Measurements from ENCODE around the gene EXOC3L2. TPM values are rescaled to one million over a fixed set of nuclear protein-coding genes. Genes with fewer than 3 reads are reported as not detected.

EXOC3L2 gene
- total RNA-seq, 1 donor: not detected

DNA sequence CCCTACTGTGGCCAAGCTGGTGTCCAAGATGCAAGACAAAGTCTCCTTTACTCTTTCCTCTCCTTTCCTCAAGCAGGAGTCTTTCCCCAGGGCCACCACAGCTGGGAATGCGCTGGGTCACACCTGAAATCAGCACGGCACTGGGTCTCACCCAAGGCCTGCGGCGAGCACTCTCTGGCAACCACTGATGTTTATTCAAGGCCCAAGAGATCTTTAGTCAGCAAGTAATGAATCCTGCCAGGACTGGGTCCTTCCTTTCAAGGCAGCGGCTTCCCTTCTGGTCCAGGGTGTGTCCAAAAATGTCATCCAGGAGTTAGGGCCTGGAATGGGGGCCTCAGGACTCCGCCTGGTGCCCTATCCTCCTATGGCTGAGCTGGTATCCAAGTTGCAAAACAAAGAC lies 42.6 kb downstream of the EXOC3L2 start:
- no peaks in the 10 kb centered on the region for H4K20me1 ChIP-seq (ENCODE audit: insufficient read depth, low read length)
- no peak overlapping the region for H3K4me2 ChIP-seq (ENCODE audit: insufficient read depth, low read length)
- no peak overlapping the region for H2AFZ ChIP-seq (ENCODE audit: low read length)
- no peak for DNase-seq (ENCODE audit: insufficient read length, low spot score, missing footprints)
- no peaks in the 10 kb centered on the region for H3K79me2 ChIP-seq (ENCODE audit: insufficient read depth, low read length)
- no peaks in the 10 kb centered on the region for H3K4me1 ChIP-seq (ENCODE audit: insufficient read depth, low read length)
- no peak overlapping the region for H3K27ac ChIP-seq (ENCODE audit: low read depth, low read length)
- H3K4me3 ChIP-seq (ENCODE audit: insufficient read depth, low read length): no peak overlapping the region
- no peaks in the 10 kb centered on the region for H3K27me3 ChIP-seq (ENCODE audit: insufficient read depth, low read length)
- TF ChIP-seq, protein P1, sequence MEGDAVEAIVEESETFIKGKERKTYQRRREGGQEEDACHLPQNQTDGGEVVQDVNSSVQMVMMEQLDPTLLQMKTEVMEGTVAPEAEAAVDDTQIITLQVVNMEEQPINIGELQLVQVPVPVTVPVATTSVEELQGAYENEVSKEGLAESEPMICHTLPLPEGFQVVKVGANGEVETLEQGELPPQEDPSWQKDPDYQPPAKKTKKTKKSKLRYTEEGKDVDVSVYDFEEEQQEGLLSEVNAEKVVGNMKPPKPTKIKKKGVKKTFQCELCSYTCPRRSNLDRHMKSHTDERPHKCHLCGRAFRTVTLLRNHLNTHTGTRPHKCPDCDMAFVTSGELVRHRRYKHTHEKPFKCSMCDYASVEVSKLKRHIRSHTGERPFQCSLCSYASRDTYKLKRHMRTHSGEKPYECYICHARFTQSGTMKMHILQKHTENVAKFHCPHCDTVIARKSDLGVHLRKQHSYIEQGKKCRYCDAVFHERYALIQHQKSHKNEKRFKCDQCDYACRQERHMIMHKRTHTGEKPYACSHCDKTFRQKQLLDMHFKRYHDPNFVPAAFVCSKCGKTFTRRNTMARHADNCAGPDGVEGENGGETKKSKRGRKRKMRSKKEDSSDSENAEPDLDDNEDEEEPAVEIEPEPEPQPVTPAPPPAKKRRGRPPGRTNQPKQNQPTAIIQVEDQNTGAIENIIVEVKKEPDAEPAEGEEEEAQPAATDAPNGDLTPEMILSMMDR (IDR thresholded peaks at IDR 0.05; ENCODE audit: extremely low read depth, low read depth, low read length): no peak
- no peaks in the 10 kb centered on the region for H3K9me3 ChIP-seq (ENCODE audit: low read depth, low read length)
- H3K36me3 ChIP-seq (ENCODE audit: insufficient read depth, low read length): no peaks in the 10 kb centered on the region

DNA sequence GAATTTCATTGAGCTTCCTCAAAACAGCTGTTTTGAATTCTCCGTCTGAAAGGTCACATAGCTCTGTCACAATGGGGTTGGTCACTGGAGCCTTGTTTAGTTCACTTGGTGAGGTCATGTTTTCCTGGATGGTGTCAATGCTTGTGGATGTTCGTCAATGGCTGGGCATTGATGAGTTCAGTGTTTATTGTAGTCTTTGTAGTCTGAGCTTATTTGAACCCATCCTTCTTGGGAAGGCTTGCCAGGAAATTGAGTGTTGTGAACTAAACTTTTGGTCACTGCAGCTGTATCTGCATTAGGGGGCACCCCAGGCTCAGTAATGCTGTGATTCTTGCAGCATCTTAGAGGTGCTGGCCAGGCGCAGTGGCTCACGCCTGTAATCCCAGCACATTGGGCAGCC lies 44.6 kb downstream of the EXOC3L2 start:
- H2AFZ ChIP-seq (ENCODE audit: low read length): no peak overlapping the region
- peak; percentile 44 for DNase-seq (ENCODE audit: insufficient read length, low spot score, missing footprints)
- no peaks in the 10 kb centered on the region for H3K4me1 ChIP-seq (ENCODE audit: insufficient read depth, low read length)
- TF ChIP-seq, protein P1 (IDR thresholded peaks at IDR 0.05; ENCODE audit: extremely low read depth, low read depth, low read length): peak; percentile 52
- H3K36me3 ChIP-seq (ENCODE audit: insufficient read depth, low read length): no peaks in the 10 kb centered on the region
- no peaks in the 10 kb centered on the region for H4K20me1 ChIP-seq (ENCODE audit: insufficient read depth, low read length)
- no peaks in the 10 kb centered on the region for H3K9me3 ChIP-seq (ENCODE audit: low read depth, low read length)
- no peaks in the 10 kb centered on the region for H3K79me2 ChIP-seq (ENCODE audit: insufficient read depth, low read length)
- no peaks in the 10 kb centered on the region for H3K27me3 ChIP-seq (ENCODE audit: insufficient read depth, low read length)
- no peak overlapping the region for H3K4me3 ChIP-seq (ENCODE audit: insufficient read depth, low read length)
- H3K4me2 ChIP-seq (ENCODE audit: insufficient read depth, low read length): no peak overlapping the region
- H3K27ac ChIP-seq (ENCODE audit: low read depth, low read length): no peak overlapping the region

DNA sequence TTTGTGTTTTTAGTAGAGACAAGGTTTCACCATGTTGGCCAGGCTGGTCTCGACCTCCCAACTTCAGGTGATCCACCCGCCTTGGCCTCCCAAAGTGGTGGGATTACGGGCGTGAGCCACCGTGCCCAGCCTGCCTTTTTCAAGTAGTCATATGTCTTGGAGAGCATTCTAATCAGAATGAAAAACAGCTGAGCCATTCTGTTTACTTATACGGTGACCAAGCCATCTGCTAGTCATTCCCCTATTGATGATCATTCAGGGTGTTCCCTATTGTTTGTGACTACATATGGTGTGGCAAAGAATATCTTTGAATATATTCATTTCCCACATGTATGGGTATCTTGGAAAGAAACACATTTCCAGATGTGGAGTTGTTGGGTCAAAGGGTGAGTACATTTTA lies 49.4 kb downstream of the EXOC3L2 start:
- Histone ChIP-seq H3K27me3 (ENCODE audit: insufficient read depth, low read length) (no peaks in the 10 kb centered on the region), H3K4me2 (ENCODE audit: insufficient read depth, low read length) (no peak overlapping the region), H3K27ac (ENCODE audit: low read depth, low read length) (no peak overlapping the region), H2AFZ (ENCODE audit: low read length) (no peak overlapping the region), H3K79me2 (ENCODE audit: insufficient read depth, low read length) (no peaks in the 10 kb centered on the region), H3K4me1 (ENCODE audit: insufficient read depth, low read length) (no peaks in the 10 kb centered on the region), H3K9me3 (ENCODE audit: low read depth, low read length) (no peaks in the 10 kb centered on the region), H3K4me3 (ENCODE audit: insufficient read depth, low read length) (no peak overlapping the region), H3K36me3 (ENCODE audit: insufficient read depth, low read length) (no peaks in the 10 kb centered on the region), H4K20me1 (ENCODE audit: insufficient read depth, low read length) (no peaks in the 10 kb centered on the region)
- peak; percentile 37 for DNase-seq (ENCODE audit: insufficient read length, low spot score, missing footprints)
- TF ChIP-seq, protein P1 (IDR thresholded peaks at IDR 0.05; ENCODE audit: extremely low read depth, low read depth, low read length): no peak

DNA sequence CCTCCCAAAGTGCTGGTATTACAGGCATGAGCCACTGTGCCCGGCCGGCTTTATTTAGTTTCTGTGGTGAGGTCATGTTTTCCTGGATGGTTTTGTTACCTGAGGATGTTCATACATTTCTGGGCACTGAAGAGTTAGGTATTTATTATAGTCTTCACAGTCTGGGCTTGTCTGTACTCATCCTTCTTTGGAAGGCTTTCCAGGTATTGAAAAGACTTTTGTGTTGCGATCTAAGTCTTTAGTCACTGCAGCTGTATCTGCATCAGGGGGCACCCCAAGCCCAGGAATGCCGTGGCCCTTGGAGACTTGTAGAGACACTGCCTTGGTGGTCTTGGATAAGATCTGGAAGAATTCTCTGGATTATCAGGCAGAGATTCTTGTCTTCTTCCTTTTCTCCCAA lies 53.8 kb downstream of the EXOC3L2 start:
- Histone ChIP-seq H3K4me2 (ENCODE audit: insufficient read depth, low read length) (no peak overlapping the region), H2AFZ (ENCODE audit: low read length) (no peak overlapping the region), H3K79me2 (ENCODE audit: insufficient read depth, low read length) (no peaks in the 10 kb centered on the region), H3K4me1 (ENCODE audit: insufficient read depth, low read length) (no peaks in the 10 kb centered on the region), H3K27me3 (ENCODE audit: insufficient read depth, low read length) (no peaks in the 10 kb centered on the region), H4K20me1 (ENCODE audit: insufficient read depth, low read length) (peaks cover 3% of the 10 kb centered on the region), H3K9me3 (ENCODE audit: low read depth, low read length) (no peaks in the 10 kb centered on the region), H3K27ac (ENCODE audit: low read depth, low read length) (no peak overlapping the region), H3K36me3 (ENCODE audit: insufficient read depth, low read length) (no peaks in the 10 kb centered on the region), H3K4me3 (ENCODE audit: insufficient read depth, low read length) (no peak overlapping the region)
- DNase-seq (ENCODE audit: insufficient read length, low spot score, missing footprints): no peak
- TF ChIP-seq, protein P1 (IDR thresholded peaks at IDR 0.05; ENCODE audit: extremely low read depth, low read depth, low read length): no peak
